GM12878 (cell line): ENCODE measurements around the gene SZRD1. TPM values are rescaled to one million over a fixed set of nuclear protein-coding genes. Genes with fewer than 3 reads are reported as not detected.

Experiments
- ATAC-seq: fragments of 200-7000 bp; cut with Tn5 transposase; 3 replicates; pipeline ENCODE4 v1.9.1; 2020; ENCODE audit warnings: mild to moderate bottlenecking, moderate library complexity
- BruUV-seq: library from RNA; stranded (reverse); fragments of 400-500 nt; replicated peaks from 2 replicates; lab custom pipeline; 2021; lab: Mats Ljungman, UMichigan
- CTCF ChIA-PET: fragments of 300-600 bp; sonication (Branson Sonifier 250); formaldehyde crosslinking; extraction: SDS; loops from one replicate; lab custom pipeline; 2021; ENCODE audit warnings: inconsistent platforms; lab: Yijun Ruan, JAX
- POLR2A ChIA-PET: fragments of 350-600 bp; formaldehyde crosslinking; extraction: SDS; loops from one replicate; lab custom pipeline; 2021; ENCODE audit warnings: inconsistent platforms; lab: Charles Lee
- RAD21 ChIA-PET: fragments of 300-600 bp; sonication (Branson Sonifier 250); formaldehyde crosslinking; loops from one replicate; lab custom pipeline; 2023; ENCODE audit warnings: antibody characterized with exemption; ENCODE audit not compliant: unreplicated experiment; lab: Charles Lee
- SMC1A ChIA-PET: fragments of 300-600 bp; sonication (Branson Sonifier 250); formaldehyde crosslinking; loops from one replicate; lab custom pipeline; 2023; ENCODE audit not compliant: unreplicated experiment, uncharacterized antibody; lab: Charles Lee
- DNase-seq: peaks from one replicate; pipeline ENCODE4 v3.0.0-alpha.2; 2011; ENCODE audit warnings: low read depth, low spot score
- FAIRE-seq: peaks from 3 replicates; lab custom pipeline; 2011; peaks lifted over from hg19 to GRCh38; lab: Jason Lieb, UNC
- H2AFZ ChIP-seq: 2 replicates; pipeline ENCODE4 v1.6.0; 2011; ENCODE audit warnings: low read depth, low read length, control low read depth; ENCODE audit not compliant: control insufficient read depth
- H3K27ac ChIP-seq: 2 replicates; pipeline ENCODE4 v1.5.1; 2011; ENCODE audit warnings: control low read depth; ENCODE audit not compliant: control insufficient read depth, insufficient read depth
- H3K27me3 ChIP-seq, 2 experiments: replicated peaks in 1 of 2; 2 replicates each; pipeline versions ENCODE4 v1.6.0 to v1.6.1; 2011; ENCODE audit warnings: low read length in 1 of 2; ENCODE audit not compliant: control insufficient read depth in 2 of 2, insufficient read depth in 2 of 2
- H3K36me3 ChIP-seq, 2 experiments: 2 replicates each; pipeline ENCODE4 v1.5.1; 2011; ENCODE audit warnings: low read length in 1 of 2; ENCODE audit not compliant: control insufficient read depth in 2 of 2, insufficient read depth in 2 of 2
- H3K4me1 ChIP-seq: 2 replicates; pipeline ENCODE4 v1.6.1; 2011; ENCODE audit warnings: mild to moderate bottlenecking, low read length, moderate library complexity, mixed read lengths; ENCODE audit not compliant: control insufficient read depth, insufficient read depth
- H3K4me2 ChIP-seq: 2 replicates; pipeline ENCODE4 v1.6.0; 2011; ENCODE audit warnings: control low read depth; ENCODE audit not compliant: control insufficient read depth, insufficient read depth
- H3K4me3 ChIP-seq: fragments of 200-600 bp; sonication (generic); 2 replicates; pipeline ENCODE4 v1.5.1; 2016
- H3K79me2 ChIP-seq: 2 replicates; pipeline ENCODE4 v1.6.0; 2011; ENCODE audit warnings: low read length; ENCODE audit not compliant: control insufficient read depth, insufficient read depth
- H3K9ac ChIP-seq: 2 replicates; pipeline ENCODE4 v1.8.0; 2011; ENCODE audit warnings: low read length, control low read depth, mixed read lengths; ENCODE audit not compliant: control insufficient read depth, insufficient read depth
- H3K9me3 ChIP-seq: replicated peaks from 3 replicates; pipeline ENCODE4 v1.5.1; 2011; ENCODE audit warnings: mild to moderate bottlenecking, low read length; ENCODE audit not compliant: control insufficient read depth, insufficient read depth
- H4K20me1 ChIP-seq: 2 replicates; pipeline ENCODE4 v1.6.0; 2011; ENCODE audit not compliant: control insufficient read depth, insufficient read depth
- BRCA1 ChIP-seq: IDR thresholded peaks from 2 replicates; pipeline ENCODE4 v1.6.1; 2011; ENCODE audit warnings: low read depth, low read length, improper control_type of control experiment
- CBX5 ChIP-seq: sonication (generic); IDR thresholded peaks from 2 replicates; pipeline ENCODE4 v1.6.1; 2016; ENCODE audit warnings: low read depth, moderate library complexity, mild to moderate bottlenecking, inconsistent platforms
- IRF3 ChIP-seq: fragments of 450-650 bp; IDR thresholded peaks from 2 replicates; pipeline ENCODE4 v1.6.1; 2014; ENCODE audit warnings: mild to moderate bottlenecking
- JUNB ChIP-seq: IDR thresholded peaks from 2 replicates; pipeline ENCODE4 v1.6.1; 2016; ENCODE audit warnings: antibody characterized with exemption, mild to moderate bottlenecking
- MLLT1 ChIP-seq: fragments of 450-650 bp; IDR thresholded peaks from 2 replicates; pipeline ENCODE4 v1.6.1; 2016; ENCODE audit warnings: mild to moderate bottlenecking
- NFYA ChIP-seq: IDR thresholded peaks from 2 replicates; pipeline ENCODE4 v1.6.1; 2011; ENCODE audit warnings: low read depth, mild to moderate bottlenecking, low read length, improper control_type of control experiment, borderline replicate concordance
- NR2C1 ChIP-seq: fragments of 450-650 bp; IDR thresholded peaks from 2 replicates; pipeline ENCODE4 v1.6.1; 2017; ENCODE audit warnings: antibody characterized with exemption, mild to moderate bottlenecking, moderate library complexity
- SP1 ChIP-seq: IDR thresholded peaks from one replicate; pipeline ENCODE4 v1.6.1; 2011; ENCODE audit warnings: low read depth, low read length
- SPI1 ChIP-seq: IDR thresholded peaks from 2 replicates; pipeline ENCODE4 v1.6.1; 2011; ENCODE audit warnings: low read depth, mild to moderate bottlenecking, low read length, moderate library complexity, borderline replicate concordance; ENCODE audit not compliant: insufficient read depth
- ZBTB40 ChIP-seq: fragments of 450-650 bp; IDR thresholded peaks from 2 replicates; pipeline ENCODE4 v1.6.1; 2016; ENCODE audit warnings: mild to moderate bottlenecking, moderate library complexity, borderline replicate concordance
- WGBS: methylation state at CpG from one replicate; pipeline ENCODE4 v1.1.6; 2016; ENCODE audit warnings: low lambda C conversion rate; ENCODE audit not compliant: insufficient replicate concordance, insufficient coverage; ENCODE audit errors: missing lambda C conversion rate; 5-methylcytosine and 5-hydroxymethylcytosine counted together
- in situ Hi-C: fragments of 300-500 bp; cut with MboI; formaldehyde crosslinking; loops from 9 replicates; pipeline ENCODE4 v1.14.3; 2018; ENCODE audit warnings: mixed read lengths
- intact Hi-C: fragments of 100-400 bp; cut with micrococcal nuclease; formaldehyde crosslinking; loops from one replicate; pipeline ENCODE4 v1.14.2; 2022; ENCODE audit not compliant: unreplicated experiment
- polyA plus RNA-seq, 11 experiments: library from polyadenylated mRNA; depleted of rRNA in 4 of 11; unstranded in 6 of 11; stranded (reverse) in 5 of 11; fragments of >200 nt; fragmentation: Nextera tagmentation in 4 of 11; fragmentation: Illumina TruSeq in 1 of 11; extraction: Ambion mirVana in 4 of 11; extraction: Trizol in 1 of 11; gene quantifications; 1 replicate in 1 of 11; 2 replicates in 10 of 11; pipeline versions ENCODE4 v1.2.1 to v1.2.3, GENCODE V29; 2011 to 2016; ENCODE audit warnings: inconsistent platforms in 2 of 11, missing spikeins in 2 of 11, low read depth in 1 of 11
- total RNA-seq, 4 experiments: library from RNA; depleted of rRNA in 3 of 4; stranded (reverse); fragments of >200 nt in 3 of 4; fragmentation: Illumina TruSeq in 1 of 4; extraction: Trizol in 1 of 4; gene quantifications; 2 replicates each; pipeline versions ENCODE4 v1.2.1 to v1.2.3, GENCODE V29; 2013 to 2021

The SZRD1 gene
- total and polyA plus RNA-seq, 10 of the 15 experiments (the other 5 are each of a cell fraction or from before 2014, with no cell fraction given): 5.6 to 213 (median 113) TPM

GRCh38 chr1:16409536-16410152, 42.6 kb downstream of the SZRD1 start (continued):
- TF ChIP-seq MLLT1 (no peak), NFYA (no peak), NR2C1 (no peak), SPI1 (no peak)
- TF ChIP-seq, all 136 proteins: peak for 0

GRCh38 chr1:16410803-16411202, 43.8 kb downstream of the SZRD1 start:
- TF ChIP-seq IRF3 (no peak), SP1 (no peak), ZBTB40 (no peak), BRCA1 (no peak), CBX5 (no peak), JUNB (no peak)
- peaks cover 0 to 2% of the 10 kb centered on the region in 2 experiments; a peak in 1 of 4 replicates for H3K27me3 ChIP-seq
- H3K79me2 ChIP-seq: no peaks in the 10 kb centered on the region
- H3K4me2 ChIP-seq: no peak overlapping the region
- WGBS: 75% methylated on average over 5 of the region's 5 CpGs
- no peak overlapping the region for H3K9ac ChIP-seq
- H4K20me1 ChIP-seq: no peaks in the 10 kb centered on the region
- H2AFZ ChIP-seq: no peak overlapping the region
- H3K4me3 ChIP-seq: no peak overlapping the region
- intact Hi-C loops (no loop called here), in situ Hi-C loops (no loop called here)
- H3K4me1 ChIP-seq: no peaks in the 10 kb centered on the region
- no TSS peak for BruUV-seq
- ChIA-PET CTCF (no interaction called here), POLR2A (no interaction called here), RAD21 (no interaction called here), SMC1A (no interaction called here)
- DNase-seq (no peak), ATAC-seq (no peak), FAIRE-seq (no peak)
- no peak overlapping the region for H3K27ac ChIP-seq
- no peaks in the 10 kb centered on the region for H3K36me3 ChIP-seq
- H3K9me3 ChIP-seq: no peaks in the 10 kb centered on the region
